GM21825 (cell line): ENCODE results near the gene TEX9.
"Not testable (repeated sequence)": the region's sequence is repeated elsewhere in the genome, so short reads cannot be mapped to it uniquely, and the experiment has no call there.

Experiments used
- ATAC-seq: cut with Tn5 transposase; IDR thresholded peaks from one replicate; pipeline ENCODE4 v1.9.1; 2021; ENCODE audit warnings: mild to moderate bottlenecking, moderate library complexity; ENCODE audit not compliant: unreplicated experiment

The TEX9 gene

GRCh38 chr15:56361987-56362386 is 3.2 kb upstream of the TEX9 start:
- ATAC-seq, result no peak

- ATAC-seq, result no peak
Measured at GRCh38 chr15:56366211-56366610, 985 bp downstream of the TEX9 start.

- ATAC-seq, result no peak
Measured at GRCh38 chr15:56367156-56367555, 1.9 kb downstream of the TEX9 start.

GRCh38 chr15:56369234-56369633 is 4.0 kb downstream of the TEX9 start:
- ATAC-seq, result no peak

GRCh38 chr15:56371495-56372147 is 6.4 kb downstream of the TEX9 start:
- ATAC-seq, result peak; percentile 82

GRCh38 chr15:56374693-56375092 is 9.5 kb downstream of the TEX9 start:
- ATAC-seq, result not testable (repeated sequence)

GRCh38 chr15:56377822-56378221 is 12.6 kb downstream of the TEX9 start:
- not testable (repeated sequence) for ATAC-seq

- no peak for ATAC-seq
Measured at GRCh38 chr15:56383010-56383409, 17.8 kb downstream of the TEX9 start.

- ATAC-seq, result no peak
Measured at GRCh38 chr15:56385908-56386307, 20.7 kb downstream of the TEX9 start.

- ATAC-seq, result no peak
Measured at GRCh38 chr15:56390739-56391267, 25.6 kb downstream of the TEX9 start.

GRCh38 chr15:56393277-56393676 is 28.1 kb downstream of the TEX9 start:
- ATAC-seq, result no peak

- ATAC-seq, result no peak
Measured at GRCh38 chr15:56394909-56395308, 29.7 kb downstream of the TEX9 start.

- not testable (repeated sequence) for ATAC-seq
Measured at GRCh38 chr15:56397325-56397724, 32.1 kb downstream of the TEX9 start.

- not testable (repeated sequence) for ATAC-seq
Measured at GRCh38 chr15:56399209-56399608, 34.0 kb downstream of the TEX9 start.

GRCh38 chr15:56410721-56411120 is 45.5 kb downstream of the TEX9 start:
- no peak for ATAC-seq

GRCh38 chr15:56411122-56411749 is 46.0 kb downstream of the TEX9 start:
- no peak for ATAC-seq

- not testable (repeated sequence) for ATAC-seq
Measured at GRCh38 chr15:56413114-56413733, 48.0 kb downstream of the TEX9 start.

GRCh38 chr15:56425276-56425675 is 60.0 kb downstream of the TEX9 start:
- ATAC-seq, result no peak

GRCh38 chr15:56425976-56426375 is 60.8 kb downstream of the TEX9 start:
- no peak for ATAC-seq

GRCh38 chr15:56428821-56429458 is 63.7 kb downstream of the TEX9 start:
- no peak for ATAC-seq

GRCh38 chr15:56432304-56432703 is 67.1 kb downstream of the TEX9 start:
- ATAC-seq, result no peak
